Neuronal stem cell (in vitro differentiated cells): Measurements from ENCODE around the gene NUDT17.

ENCODE experiments used
- DNase-seq: peaks from one replicate; pipeline ENCODE4 v3.0.0-alpha.2; 2013; ENCODE audit warnings: low spot score
- H2AFZ ChIP-seq: one replicate; pipeline ENCODE4 v1.6.1; 2013; ENCODE audit warnings: mild to moderate bottlenecking, low read length, inconsistent platforms
- H2AK5ac ChIP-seq: 2 replicates; pipeline ENCODE4 v1.6.1; 2013; ENCODE audit warnings: low read depth, mild to moderate bottlenecking, inconsistent platforms, low read length, moderate library complexity, mixed read lengths
- H2BK120ac ChIP-seq: 2 replicates; pipeline ENCODE4 v1.6.1; 2013; ENCODE audit warnings: low read depth, mild to moderate bottlenecking, inconsistent platforms, low read length, moderate library complexity, mixed read lengths
- H2BK12ac ChIP-seq: one replicate; pipeline ENCODE4 v1.6.1; 2013; ENCODE audit warnings: low read length, inconsistent platforms
- H2BK15ac ChIP-seq: 2 replicates; pipeline ENCODE4 v1.6.1; 2013; ENCODE audit warnings: mild to moderate bottlenecking, low read length, inconsistent platforms, mixed read lengths
- H2BK5ac ChIP-seq: one replicate; pipeline ENCODE4 v1.6.1; 2013; ENCODE audit warnings: inconsistent platforms, mild to moderate bottlenecking, low read length, moderate library complexity
- H3K14ac ChIP-seq: one replicate; pipeline ENCODE4 v1.6.1; 2013; ENCODE audit warnings: low read length, inconsistent platforms
- H3K18ac ChIP-seq: 2 replicates; pipeline ENCODE4 v1.6.1; 2013; ENCODE audit warnings: low read length, inconsistent platforms
- H3K23ac ChIP-seq: 2 replicates; pipeline ENCODE4 v1.6.1; 2013; ENCODE audit warnings: low read depth, mild to moderate bottlenecking, mixed read lengths, low read length, inconsistent platforms; ENCODE audit not compliant: poor library complexity
- H3K27ac ChIP-seq: replicated peaks from 3 replicates; pipeline ENCODE4 v1.5.1; 2013; ENCODE audit warnings: low read length, inconsistent platforms
- H3K27me3 ChIP-seq, 3 experiments: 2 replicates each; pipeline ENCODE4 v1.6.1; 2013; ENCODE audit warnings: low read length in 3 of 3, mild to moderate bottlenecking in 2 of 3, inconsistent platforms in 1 of 3, low read depth in 1 of 3, mixed read lengths in 1 of 3, moderate library complexity in 1 of 3; ENCODE audit not compliant: control insufficient read depth in 3 of 3, insufficient read depth in 3 of 3
- H3K36me3 ChIP-seq, 2 donors: replicated peaks in 1 of 2; 2 replicates each; pipeline ENCODE4 v1.6.1; 2013; ENCODE audit warnings: low read length in 2 of 2; ENCODE audit not compliant: control insufficient read depth in 2 of 2, insufficient read depth in 2 of 2
- H3K4ac ChIP-seq: 2 replicates; pipeline ENCODE4 v1.6.1; 2013; ENCODE audit warnings: inconsistent platforms, mild to moderate bottlenecking, low read length, moderate library complexity
- H3K4me1 ChIP-seq, 2 donors: 1 replicate in 1 of 2; 2 replicates in 1 of 2; pipeline ENCODE4 v1.6.1; 2013; ENCODE audit warnings: low read length in 2 of 2, low read depth in 1 of 2; ENCODE audit not compliant: control insufficient read depth in 2 of 2, insufficient read depth in 1 of 2
- H3K4me2 ChIP-seq: one replicate; pipeline ENCODE4 v1.6.1; 2013; ENCODE audit warnings: mild to moderate bottlenecking, low read length, inconsistent platforms; ENCODE audit not compliant: insufficient read depth, poor library complexity, severe bottlenecking
- H3K4me3 ChIP-seq, 2 donors: 2 replicates each; pipeline ENCODE4 v1.5.1; 2013; ENCODE audit warnings: low read length in 2 of 2, mild to moderate bottlenecking in 2 of 2, inconsistent platforms in 1 of 2, moderate library complexity in 1 of 2
- H3K79me1 ChIP-seq: one replicate; pipeline ENCODE4 v1.6.1; 2013; ENCODE audit warnings: low read depth, mild to moderate bottlenecking, inconsistent platforms, low read length, moderate library complexity
- H3K9ac ChIP-seq: one replicate; pipeline ENCODE4 v1.6.1; 2013; ENCODE audit warnings: mild to moderate bottlenecking, low read depth, low read length, inconsistent platforms; ENCODE audit not compliant: poor library complexity
- H3K9me3 ChIP-seq, 2 donors: replicated peaks in 1 of 2; 2 replicates each; pipeline versions ENCODE3 to v1.6.1; 2013; ENCODE audit warnings: low read length in 2 of 2, mild to moderate bottlenecking in 2 of 2, inconsistent platforms in 1 of 2, low read depth in 1 of 2, mixed read lengths in 1 of 2, moderate library complexity in 1 of 2; ENCODE audit not compliant: control insufficient read depth in 2 of 2, insufficient read depth in 1 of 2
- H4K8ac ChIP-seq: one replicate; pipeline ENCODE4 v1.6.1; 2013; ENCODE audit warnings: low read depth, mild to moderate bottlenecking, inconsistent platforms, low read length, moderate library complexity
- H4K91ac ChIP-seq: one replicate; pipeline ENCODE4 v1.6.1; 2013; ENCODE audit warnings: low read length, low read depth, mild to moderate bottlenecking, inconsistent platforms; ENCODE audit not compliant: poor library complexity
- WGBS, 2 donors: extraction: QIAGEN DNeasy Blood & Tissue Kit; methylation state at CpG; one replicate each; pipeline ENCODE4 v1.1.7; 2013; ENCODE audit warnings: missing lambda C conversion rate in 2 of 2, mixed read lengths in 1 of 2; ENCODE audit not compliant: insufficient read length in 2 of 2, insufficient replicate concordance in 1 of 2; ENCODE audit errors: extremely low coverage in 2 of 2; 5-methylcytosine and 5-hydroxymethylcytosine counted together

NUDT17 gene

GRCh38 chr1:145855426-145855948 is 10.1 kb downstream of the NUDT17 start:
- no peaks in the 10 kb centered on the region for H3K27me3 ChIP-seq
- no peak overlapping the region for H4K8ac ChIP-seq
- WGBS, 2 donors = no CpG with 5 or more reads among the region's 7 CpGs
- no peak overlapping the region for H2BK5ac ChIP-seq
- peaks cover 3 to 6% of the 10 kb centered on the region in 2 donors for H3K4me1 ChIP-seq
- H3K14ac ChIP-seq = no peak overlapping the region
- no peak overlapping the region for H3K27ac ChIP-seq
- no peak overlapping the region for H3K23ac ChIP-seq
- no peak overlapping the region for H2BK15ac ChIP-seq
- H2AFZ ChIP-seq = no peak overlapping the region
- no peak overlapping the region for H4K91ac ChIP-seq
- peaks cover 4% of the 10 kb centered on the region for H3K79me1 ChIP-seq
- H3K18ac ChIP-seq = no peak overlapping the region
- peaks cover 39 to 64% of the 10 kb centered on the region in 2 donors for H3K36me3 ChIP-seq
- H3K4me3 ChIP-seq = no peak overlapping the region
- no peak overlapping the region for H3K4ac ChIP-seq
- no peak overlapping the region for H3K4me2 ChIP-seq
- no peak for DNase-seq
- H2BK12ac ChIP-seq = no peak overlapping the region
- H3K9me3 ChIP-seq = peaks cover 0 to 2% of the 10 kb centered on the region in 2 donors
- no peak overlapping the region for H2AK5ac ChIP-seq
- H3K9ac ChIP-seq = no peak overlapping the region
- no peak overlapping the region for H2BK120ac ChIP-seq

GRCh38 chr1:145857170-145857569 is 11.7 kb downstream of the NUDT17 start:
- Histone ChIP-seq H3K36me3 (peaks cover 31 to 49% of the 10 kb centered on the region in 2 donors), H3K27ac (no peak overlapping the region), H2AFZ (no peak overlapping the region), H2AK5ac (no peak overlapping the region), H3K18ac (no peak overlapping the region), H3K79me1 (peaks cover 4% of the 10 kb centered on the region), H3K4me1 (peaks cover 3 to 6% of the 10 kb centered on the region in 2 donors), H3K23ac (no peak overlapping the region), H3K27me3 (no peaks in the 10 kb centered on the region), H3K4me2 (no peak overlapping the region), H3K9me3 (peaks cover 0 to 2% of the 10 kb centered on the region in 2 donors), H2BK5ac (no peak overlapping the region), H3K4ac (no peak overlapping the region), H4K8ac (no peak overlapping the region), H2BK120ac (no peak overlapping the region), H3K14ac (no peak overlapping the region), H2BK12ac (no peak overlapping the region), H3K9ac (no peak overlapping the region), H3K4me3 (no peak overlapping the region), H4K91ac (no peak overlapping the region), H2BK15ac (no peak overlapping the region)
- no peak for DNase-seq
- no CpG with 5 or more reads among the region's 4 CpGs for WGBS, 2 donors

- H3K18ac ChIP-seq = peak overlapping the region; percentile 99
- peak; percentile 49 for DNase-seq
- peaks cover 0 to 2% of the 10 kb centered on the region in 2 donors for H3K9me3 ChIP-seq
- peak overlapping the region; percentile 96 for H2BK5ac ChIP-seq
- H3K9ac ChIP-seq = peak overlapping the region; percentile 95
- peaks cover 4% of the 10 kb centered on the region for H3K79me1 ChIP-seq
- H2AK5ac ChIP-seq = no peak overlapping the region
- peak overlapping the region; percentile 89 for H2AFZ ChIP-seq
- H2BK12ac ChIP-seq = peak overlapping the region; percentile 86
- no peak overlapping the region for H2BK15ac ChIP-seq
- peaks cover 28 to 39% of the 10 kb centered on the region in 2 donors for H3K36me3 ChIP-seq
- H4K91ac ChIP-seq = no peak overlapping the region
- H3K4me1 ChIP-seq = peaks cover 3 to 6% of the 10 kb centered on the region in 2 donors
- peak overlapping the region; percentile 76 for H3K23ac ChIP-seq
- H3K4me3 ChIP-seq = peak overlapping the region; percentile 79 to 92
- H3K4ac ChIP-seq = no peak overlapping the region
- H4K8ac ChIP-seq = no peak overlapping the region
- peak overlapping the region; percentile 91 for H3K27ac ChIP-seq
- peak overlapping the region; percentile 67 for H3K4me2 ChIP-seq
- no peak overlapping the region for H3K14ac ChIP-seq
- H3K27me3 ChIP-seq = peaks cover 0 to 4% (median 0%) of the 10 kb centered on the region in 3 experiments
- no peak overlapping the region for H2BK120ac ChIP-seq
- no CpG with 5 or more reads among the region's 35 CpGs for WGBS, 2 donors
These were observed 12.9 kb downstream of the NUDT17 start for GRCh38 chr1:145858238-145858900.

- Histone ChIP-seq H3K9me3 (peaks cover 0 to 2% of the 10 kb centered on the region in 2 donors), H3K18ac (peak within 1 kb of the TSS; percentile 99), H2BK5ac (peak within 1 kb of the TSS; percentile 96), H4K91ac (no peak within 1 kb of the TSS), H3K36me3 (peaks cover 23 to 32% of the 10 kb centered on the region in 2 donors), H3K27me3 (peaks cover 0 to 4% (median 0%) of the 10 kb centered on the region in 3 experiments), H3K27ac (peak within 1 kb of the TSS; percentile 91), H2BK120ac (no peak within 1 kb of the TSS), H2AK5ac (no peak within 1 kb of the TSS), H2AFZ (peak within 1 kb of the TSS; percentile 89), H3K4me3 (peak within 1 kb of the TSS; percentile 79 to 92), H3K79me1 (peaks cover 4% of the 10 kb centered on the region), H3K23ac (peak within 1 kb of the TSS; percentile 82), H2BK12ac (peak within 1 kb of the TSS; percentile 86), H3K4me1 (peaks cover 3 to 6% of the 10 kb centered on the region in 2 donors), H3K4me2 (peak within 1 kb of the TSS; percentile 75), H3K14ac (peak within 1 kb of the TSS; percentile 78), H2BK15ac (no peak within 1 kb of the TSS), H3K9ac (peak within 1 kb of the TSS; percentile 95), H3K4ac (no peak within 1 kb of the TSS), H4K8ac (no peak within 1 kb of the TSS)
- peak; percentile 94 for DNase-seq
- WGBS, 2 donors = no CpG with 5 or more reads among the region's 42 CpGs
These were observed 13.6 kb downstream of the NUDT17 start, which contains the start of gene PIAS3 for GRCh38 chr1:145858901-145859490. Gene PIAS3 (minus strand): TSS chr1:145859081. CDS start chr1:145858990, 91 bp downstream.
